ENCODE results near the gene WRAP53.
A peak's percentile ranks its signal among the peaks of the same experiment; 100 is the strongest.

WRAP53 gene

GRCh38 chr17:7745748-7746470, 57.6 kb downstream of the WRAP53 start:
- DNase-seq (ENCODE audit: low read depth) = peak; percentile 59

- DNase-seq (ENCODE audit: low read depth) = no peak
Measured at GRCh38 chr17:7747635-7748071, 59.4 kb downstream of the WRAP53 start.

DNA sequence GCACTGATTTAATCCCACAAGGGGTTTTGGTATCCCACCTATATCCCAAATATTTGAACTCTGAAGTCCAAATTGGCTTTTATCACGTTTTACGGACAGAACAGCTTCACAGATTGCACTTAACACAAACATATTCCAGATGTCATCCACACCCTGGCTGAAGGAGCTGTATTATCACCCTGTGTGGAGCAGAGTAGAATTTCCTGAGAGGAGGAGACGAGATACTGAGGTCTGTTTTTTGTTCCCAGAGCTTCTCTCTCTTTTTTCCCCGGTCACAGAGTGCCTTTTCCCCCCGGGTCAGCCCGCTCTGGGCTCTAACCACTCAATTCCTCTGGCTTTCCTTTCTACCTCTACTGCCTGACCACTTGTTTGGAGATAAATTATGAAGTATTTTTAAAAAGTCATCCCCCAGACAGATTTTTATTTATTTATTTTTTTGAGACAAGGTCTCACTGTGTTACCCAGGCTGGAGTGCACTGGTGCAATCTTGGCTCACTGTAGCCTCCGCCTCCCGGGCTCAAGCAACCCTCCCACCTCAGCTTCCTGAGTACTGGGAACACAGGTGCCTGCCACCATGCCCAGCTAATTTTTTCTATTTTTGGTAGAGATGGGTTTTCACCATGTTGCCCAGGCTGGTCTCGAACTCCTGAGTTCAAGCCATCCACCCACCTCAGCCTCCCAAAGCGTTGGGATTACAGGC, 59.9 kb downstream of the WRAP53 start:
- no peak for DNase-seq (ENCODE audit: low read depth)

- DNase-seq (ENCODE audit: low read depth) = peak; percentile 50
Measured at GRCh38 chr17:7750321-7750821, 62.1 kb downstream of the WRAP53 start.

Measured in HS-27A (cell line).